GM19438 (cell line): ENCODE measurements around the gene MAGOHB.

Source experiments
- ATAC-seq: cut with Tn5 transposase; IDR thresholded peaks from one replicate; pipeline ENCODE4 v1.9.1; 2021; ENCODE audit warnings: low read depth; ENCODE audit not compliant: unreplicated experiment

The MAGOHB gene

DNA sequence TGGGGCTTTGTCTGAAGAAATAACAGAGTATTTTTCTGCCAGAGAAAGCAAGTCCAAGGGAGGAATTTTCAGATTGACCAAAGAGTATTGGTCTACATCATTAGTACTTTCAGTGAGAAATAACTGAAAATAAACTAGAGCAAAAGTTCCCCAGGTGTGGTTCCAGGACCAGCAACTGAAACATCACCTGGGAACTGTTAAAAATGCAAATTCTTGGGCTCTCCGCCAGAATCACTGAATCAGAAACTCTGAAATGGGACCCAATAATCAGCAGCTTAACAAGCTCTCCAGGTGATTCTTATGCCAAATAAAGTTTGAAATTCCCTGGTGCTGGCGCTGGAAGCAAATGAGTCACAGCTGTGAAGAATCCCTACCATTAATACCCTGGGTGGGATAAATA is 55.6 kb downstream of the MAGOHB start:
- ATAC-seq: no peak

DNA sequence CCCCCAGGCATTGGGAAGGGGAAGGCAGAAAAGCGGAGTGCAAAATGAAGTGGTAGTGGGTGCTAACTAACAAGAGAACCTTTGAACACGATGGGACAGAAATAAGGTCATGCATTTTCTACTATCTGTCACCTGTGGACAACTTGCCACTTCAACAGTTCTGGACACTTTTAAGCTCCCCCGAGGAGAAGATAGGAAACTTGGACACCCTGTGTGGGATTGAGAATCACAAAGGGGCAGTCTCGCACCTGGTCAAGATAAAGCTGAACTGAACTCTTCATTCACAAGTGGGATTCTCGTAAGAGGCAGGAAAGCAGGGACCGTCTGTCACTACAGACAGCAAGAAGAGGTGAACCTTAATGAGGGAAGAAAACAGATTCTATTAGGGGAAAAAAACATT is 56.1 kb downstream of the MAGOHB start:
- no peak for ATAC-seq

DNA sequence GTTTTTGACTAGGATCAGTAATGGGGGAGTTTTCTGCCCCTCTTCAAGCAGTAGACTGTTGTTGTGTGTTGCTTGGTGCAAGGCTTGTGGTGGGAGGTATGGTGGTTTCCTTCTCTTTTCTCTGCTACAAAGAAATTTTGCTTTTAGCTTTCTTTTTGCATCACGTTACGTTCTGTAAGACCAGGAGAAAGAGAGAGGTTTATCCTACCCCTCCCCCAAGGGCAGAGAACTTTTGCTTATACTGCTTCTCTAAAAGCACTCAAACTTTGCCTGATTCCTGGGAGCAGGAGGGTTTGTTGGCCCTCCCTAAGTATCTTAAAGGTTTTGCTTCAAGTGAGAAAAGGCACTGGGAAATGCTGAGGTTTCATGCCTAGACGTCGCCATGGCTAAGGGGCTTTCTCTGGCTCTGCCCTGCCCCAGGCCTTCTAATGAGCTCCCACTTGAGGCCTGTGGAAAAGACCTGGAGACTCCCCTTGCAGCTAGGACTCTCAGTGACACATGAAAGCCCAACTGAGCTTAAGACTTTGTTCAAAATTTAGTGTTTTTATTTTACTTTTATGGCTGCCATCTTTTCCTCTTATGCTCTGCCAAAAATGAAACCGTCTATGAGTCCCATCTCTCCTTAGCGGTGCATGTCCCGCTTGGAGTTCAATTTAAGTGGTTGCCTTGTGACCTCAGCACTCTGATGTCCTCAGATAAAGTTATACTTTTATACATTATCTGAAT is 58.5 kb downstream of the MAGOHB start:
- no peak for ATAC-seq

DNA sequence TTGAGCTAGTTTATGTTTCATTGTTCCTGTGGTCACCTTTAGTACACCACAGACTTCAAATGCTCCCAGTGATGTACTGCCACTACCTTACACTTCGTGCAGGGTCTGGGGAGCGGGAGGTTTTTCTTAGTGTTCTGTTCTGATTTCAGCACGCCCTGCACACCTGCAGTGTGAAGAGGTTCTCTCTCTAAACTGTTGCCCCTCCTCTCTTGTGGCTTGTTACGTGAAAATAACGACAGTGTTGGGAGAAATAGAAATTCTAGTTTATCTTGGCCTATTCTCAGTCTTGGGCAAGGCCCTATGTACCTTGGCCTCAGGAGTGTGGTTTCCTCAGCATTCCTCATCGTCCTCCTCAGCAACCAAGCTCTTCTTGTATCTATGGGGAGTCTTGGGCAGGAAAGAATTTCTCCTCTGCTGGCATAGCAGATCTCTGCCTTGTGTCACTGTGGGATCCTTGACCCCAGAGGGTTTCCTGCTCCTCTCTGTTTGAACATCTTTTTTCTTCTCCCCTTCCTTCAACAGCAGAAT is 59.1 kb downstream of the MAGOHB start:
- ATAC-seq: no peak
